HCT116 (cell line): Measurements from ENCODE around the gene TRERF1. TPM values are rescaled to one million over a fixed set of nuclear protein-coding genes. Genes with fewer than 3 reads are reported as not detected.

Experiments
- ATAC-seq: fragments of 200-7000 bp; cut with Tn5 transposase; 2 replicates; pipeline ENCODE4 v1.9.1; 2020; ENCODE audit warnings: mild to moderate bottlenecking, moderate library complexity
- BruUV-seq: library from RNA; stranded (reverse); fragments of 400-500 nt; replicated peaks from 2 replicates; lab custom pipeline; 2021; lab: Mats Ljungman, UMichigan
- CTCF ChIA-PET: fragments of 300-600 bp; sonication (Branson Sonifier 250); formaldehyde crosslinking; loops from one replicate; lab custom pipeline; 2021; ENCODE audit warnings: antibody characterized with exemption; lab: Charles Lee
- POLR2A ChIA-PET: fragments of 300-600, 350-600 bp; sonication (Branson Sonifier 250); formaldehyde crosslinking; loops from one replicate; lab custom pipeline; 2021; ENCODE audit warnings: antibody characterized with exemption; lab: Charles Lee
- RAD21 ChIA-PET, 2 experiments: fragments of 300-600 bp; sonication (Branson Sonifier 250); formaldehyde crosslinking; loops; one replicate each; lab custom pipeline; 2023; ENCODE audit warnings: low total read pairs in 2 of 2; ENCODE audit not compliant: uncharacterized antibody in 2 of 2, unreplicated experiment in 2 of 2, low non-redundant PET in 1 of 2; lab: Charles Lee
- DNase-seq: peaks from one replicate; pipeline ENCODE4 v3.0.0-alpha.2; 2010; ENCODE audit warnings: low read depth, low spot score
- H2AFZ ChIP-seq: fragments of 200-600 bp; shearing (Covaris generic), sonication (generic); 2 replicates; pipeline ENCODE4 v1.6.1; 2017; ENCODE audit warnings: low read depth, mixed run types, mixed read lengths, antibody characterized with exemption, low read length; ENCODE audit not compliant: poor library complexity, severe bottlenecking
- H3K27ac ChIP-seq: 2 replicates; pipeline ENCODE4 v1.5.1; 2012; ENCODE audit warnings: low read depth, low read length
- H3K27me3 ChIP-seq: fragments of 200-600 bp; sonication (generic); 2 replicates; pipeline ENCODE4 v1.6.1; 2016; ENCODE audit warnings: mixed run types, low read length, mixed read lengths; ENCODE audit not compliant: insufficient read depth
- H3K36me3 ChIP-seq, 2 experiments: fragments of 200-500 bp in 1 of 2; fragments of 200-600 bp in 1 of 2; sonication (Bioruptor generic) in 1 of 2; sonication (generic) in 1 of 2; 2 replicates each; pipeline versions ENCODE4 v1.5.1 to v1.6.1; 2014 to 2016; ENCODE audit warnings: low read length in 2 of 2, inconsistent platforms in 1 of 2, mixed read lengths in 1 of 2, mixed run types in 1 of 2; ENCODE audit not compliant: insufficient read depth in 2 of 2, control insufficient read depth in 1 of 2
- H3K4me1 ChIP-seq, 2 experiments: fragments of 200-600 bp in 1 of 2; sonication (generic) in 1 of 2; 2 replicates each; pipeline versions ENCODE4 v1.5.1 to v1.6.1; 2012 to 2017; ENCODE audit warnings: low read length in 2 of 2, inconsistent platforms in 1 of 2, mild to moderate bottlenecking in 1 of 2, mixed read lengths in 1 of 2, mixed run types in 1 of 2, moderate library complexity in 1 of 2; ENCODE audit not compliant: insufficient read depth in 2 of 2, control insufficient read depth in 1 of 2
- H3K4me2 ChIP-seq: fragments of 200-600 bp; sonication (generic); 2 replicates; pipeline ENCODE4 v1.6.1; 2017; ENCODE audit warnings: mixed run types, low read length, mixed read lengths
- H3K4me3 ChIP-seq, 2 experiments: fragments of 200-600 bp in 1 of 2; sonication (generic) in 1 of 2; replicated peaks in 1 of 2; 2 replicates each; pipeline ENCODE4 v1.5.1; 2011 to 2016; ENCODE audit warnings: low read length in 2 of 2, control low read depth in 1 of 2, low read depth in 1 of 2, mild to moderate bottlenecking in 1 of 2, mixed read lengths in 1 of 2, mixed run types in 1 of 2
- H3K79me2 ChIP-seq: fragments of 200-600 bp; sonication (generic); 2 replicates; pipeline ENCODE4 v1.6.1; 2017; ENCODE audit warnings: mild to moderate bottlenecking, mixed run types, low read length, moderate library complexity, mixed read lengths; ENCODE audit not compliant: insufficient read depth
- H3K9ac ChIP-seq: fragments of 200-600 bp; sonication (generic); 2 replicates; pipeline ENCODE4 v1.6.1; 2016; ENCODE audit warnings: low read length, mixed read lengths
- H3K9me2 ChIP-seq: fragments of 200-600 bp; sonication (generic), shearing (Covaris generic); 2 replicates; pipeline ENCODE4 v1.6.1; 2017; ENCODE audit warnings: mixed run types, mild to moderate bottlenecking, moderate library complexity; ENCODE audit not compliant: insufficient read depth
- H3K9me3 ChIP-seq, 2 experiments: fragments of 200-500 bp in 1 of 2; fragments of 200-600 bp in 1 of 2; sonication (Bioruptor generic) in 1 of 2; sonication (generic) in 1 of 2; 2 replicates each; pipeline ENCODE4 v1.6.1; 2014 to 2017; ENCODE audit warnings: low read length in 2 of 2, mixed read lengths in 2 of 2, inconsistent platforms in 1 of 2, low read depth in 1 of 2, mild to moderate bottlenecking in 1 of 2, mixed run types in 1 of 2, moderate library complexity in 1 of 2; ENCODE audit not compliant: control insufficient read depth in 1 of 2, insufficient read depth in 1 of 2
- H4K20me1 ChIP-seq: fragments of 200-600 bp; sonication (generic), shearing (Covaris generic); 2 replicates; pipeline ENCODE4 v1.6.1; 2017; ENCODE audit warnings: mixed run types, mild to moderate bottlenecking, moderate library complexity; ENCODE audit not compliant: insufficient read depth
- CEBPB ChIP-seq: IDR thresholded peaks from 2 replicates; pipeline ENCODE4 v1.6.1; 2012; ENCODE audit warnings: low read depth
- CTCF ChIP-seq, 3 experiments: fragments of 200-600 bp in 1 of 3; sonication (generic) in 1 of 3; IDR thresholded peaks in 2 of 3; conservative IDR thresholded peaks in 1 of 3; 2 replicates each; pipeline ENCODE4 v1.5.1; 2012 to 2017; ENCODE audit warnings: low read depth in 2 of 3, low read length in 2 of 3, antibody characterized with exemption in 1 of 3, borderline replicate concordance in 1 of 3, control low read depth in 1 of 3, mild to moderate bottlenecking in 1 of 3, mixed read lengths in 1 of 3, mixed run types in 1 of 3, moderate library complexity in 1 of 3; ENCODE audit not compliant: insufficient read depth in 1 of 3
- EGR1 ChIP-seq: IDR thresholded peaks from 2 replicates; pipeline ENCODE4 v1.6.1; 2012; ENCODE audit warnings: low read depth
- ELF1 ChIP-seq: IDR thresholded peaks from 2 replicates; pipeline ENCODE4 v1.6.1; 2012; ENCODE audit warnings: low read depth, borderline replicate concordance
- FOSL1 ChIP-seq: IDR thresholded peaks from 2 replicates; pipeline ENCODE4 v1.6.1; 2012; ENCODE audit warnings: low read depth
- POLR2A ChIP-seq: IDR thresholded peaks from 2 replicates; pipeline ENCODE4 v1.7.0; 2011; ENCODE audit warnings: borderline replicate concordance; ENCODE audit not compliant: insufficient read depth, insufficient read length; ENCODE audit errors: extremely low read depth
- REST ChIP-seq: IDR thresholded peaks from 2 replicates; pipeline ENCODE4 v1.6.1; 2012; ENCODE audit warnings: low read depth
- SIN3A ChIP-seq: IDR thresholded peaks from 2 replicates; pipeline ENCODE4 v1.6.1; 2012; ENCODE audit warnings: low read depth
- SRF ChIP-seq: IDR thresholded peaks from 2 replicates; pipeline ENCODE4 v1.6.1; 2012; ENCODE audit warnings: low read depth
- TCF7L2 ChIP-seq: IDR thresholded peaks from 2 replicates; pipeline ENCODE4 v1.7.0; 2011; ENCODE audit warnings: borderline replicate concordance, inconsistent platforms; ENCODE audit not compliant: insufficient read depth, insufficient read length; ENCODE audit errors: extremely low read depth
- YY1 ChIP-seq: IDR thresholded peaks from 2 replicates; pipeline ENCODE4 v1.6.1; 2011; ENCODE audit warnings: low read length, low read depth, moderate library complexity, mild to moderate bottlenecking; ENCODE audit not compliant: insufficient replicate concordance; ENCODE audit errors: extremely low read depth
- ZFX ChIP-seq: fragments of 450-650 bp; IDR thresholded peaks from 2 replicates; pipeline ENCODE4 v1.6.1; 2017
- ZNF274 ChIP-seq: fragments of 200-500 bp; sonication (Bioruptor generic); IDR thresholded peaks from 2 replicates; pipeline ENCODE4 v1.6.1; 2014; ENCODE audit warnings: mild to moderate bottlenecking, low read depth, low read length, inconsistent platforms
- intact Hi-C: fragments of 100-400 bp; cut with micrococcal nuclease; formaldehyde crosslinking; loops from 2 replicates; pipeline ENCODE4 v1.10.0; 2022
- total RNA-seq: library from RNA; stranded (reverse); gene quantifications from one replicate; pipeline ENCODE4 v1.2.1, GENCODE V29; 2021; ENCODE audit not compliant: unreplicated experiment
- TF ChIP-seq, protein P1 (sequence below): IDR thresholded peaks from 2 replicates; pipeline ENCODE4 v1.6.1; 2012

Gene TRERF1
- total RNA-seq, 1 experiment from 2014 or later: 12.4 TPM

- Histone ChIP-seq H3K79me2 (no peaks in the 10 kb centered on the region), H3K9ac (no peak overlapping the region)
Observed at GRCh38 chr6:42424906-42425474, 26.7 kb downstream of the TRERF1 start.

More at GRCh38 chr6:42424906-42425474, 26.7 kb downstream of the TRERF1 start:
- TF ChIP-seq EGR1 (no peak), CEBPB (no peak), SRF (no peak), POLR2A (no peak), ELF1 (no peak), TCF7L2 (no peak), REST (no peak), SIN3A (no peak), ZNF274 (no peak), ZFX (no peak), CTCF (IDR thresholded peaks at IDR 0.05 in 2 of 3, conservative IDR thresholded peaks at IDR 0.05 in 1 of 3; ENCODE audit: borderline replicate concordance in 1 of 3, insufficient read depth in 1 of 3, low read depth in 2 of 3, low read length in 2 of 3) (no peak), YY1 (no peak), FOSL1 (no peak)
- TF ChIP-seq, protein P1, sequence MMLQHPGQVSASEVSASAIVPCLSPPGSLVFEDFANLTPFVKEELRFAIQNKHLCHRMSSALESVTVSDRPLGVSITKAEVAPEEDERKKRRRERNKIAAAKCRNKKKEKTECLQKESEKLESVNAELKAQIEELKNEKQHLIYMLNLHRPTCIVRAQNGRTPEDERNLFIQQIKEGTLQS: no peak
- TF ChIP-seq, all 23 proteins: peak for 0
- Histone ChIP-seq H3K4me1 (peaks cover 7 to 8% of the 10 kb centered on the region in 2 experiments; a peak in 3 of 4 replicates), H2AFZ (no peak overlapping the region), H3K27ac (no peak overlapping the region), H3K36me3 (no peaks in the 10 kb centered on the region), H3K4me3 (no peak overlapping the region), H3K9me2 (no peaks in the 10 kb centered on the region), H3K27me3 (no peaks in the 10 kb centered on the region), H4K20me1 (no peaks in the 10 kb centered on the region), H3K9me3 (no peaks in the 10 kb centered on the region), H3K4me2 (no peak overlapping the region)
- intact Hi-C loops: no loop called here
- POLR2A ChIA-PET: no interaction called here
- BruUV-seq: no TSS peak
- ATAC-seq: no peak
- RAD21 ChIA-PET: no interaction called here
- CTCF ChIA-PET: no interaction called here
- no peak for DNase-seq
